AG08396 (cell line): ENCODE results near the gene AKAP6.
"Not testable (repeated sequence)": the region's sequence is repeated elsewhere in the genome, so short reads cannot be mapped to it uniquely, and the experiment has no call there.

Experiments
- DNase-seq: peaks from one replicate; pipeline ENCODE4 v3.0.0; 2012; ENCODE audit warnings: low spot score, mixed read lengths

The AKAP6 gene

DNA sequence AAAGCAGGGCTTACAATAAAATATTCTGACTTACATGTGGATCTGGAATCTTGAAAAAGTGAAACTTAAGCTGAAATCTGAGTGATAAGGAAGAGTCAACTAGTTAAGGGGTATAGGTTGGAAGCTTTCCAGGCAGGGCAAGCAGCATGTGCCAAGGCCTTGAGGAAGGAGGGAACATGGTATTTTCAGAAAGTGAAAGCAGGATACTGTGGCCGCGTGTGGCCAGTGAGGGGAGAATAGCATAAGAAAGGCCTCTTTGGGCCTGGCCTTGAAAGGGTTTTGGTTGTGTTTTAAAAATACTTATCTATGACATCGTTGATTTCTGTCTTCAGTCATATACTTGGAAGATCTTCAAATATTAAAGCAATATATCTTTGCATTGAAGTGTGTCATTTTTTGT is 213.4 kb downstream of the AKAP6 start:
- DNase-seq = no peak

GRCh38 chr14:32545095-32545494 is 216.0 kb downstream of the AKAP6 start:
- no peak for DNase-seq

GRCh38 chr14:32545506-32546210 is 216.6 kb downstream of the AKAP6 start:
- no peak for DNase-seq

DNA sequence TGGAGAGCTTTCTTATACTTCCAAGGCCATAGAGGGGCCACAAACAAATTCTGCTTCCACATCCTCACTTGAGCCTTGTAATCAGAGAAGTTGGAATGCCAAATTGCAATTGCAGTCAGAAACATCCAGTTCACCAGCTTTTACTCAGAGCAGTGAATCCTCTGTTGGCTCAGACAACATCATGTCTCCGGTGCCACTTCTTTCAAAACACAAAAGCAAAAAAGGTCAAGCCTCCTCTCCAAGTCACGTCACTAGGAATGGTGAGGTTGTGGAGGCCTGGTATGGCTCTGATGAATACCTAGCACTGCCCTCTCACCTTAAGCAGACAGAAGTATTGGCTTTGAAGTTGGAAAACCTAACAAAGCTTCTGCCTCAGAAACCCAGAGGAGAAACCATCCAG is 217.1 kb downstream of the AKAP6 start:
- DNase-seq = no peak

- no peak for DNase-seq
Measured at GRCh38 chr14:32552766-32553165, 223.7 kb downstream of the AKAP6 start.

GRCh38 chr14:32559048-32559447 is 229.9 kb downstream of the AKAP6 start:
- DNase-seq = no peak

GRCh38 chr14:32559590-32559989 is 230.5 kb downstream of the AKAP6 start:
- no peak for DNase-seq

GRCh38 chr14:32560209-32560857 is 231.2 kb downstream of the AKAP6 start:
- peak; percentile 66 for DNase-seq

DNA sequence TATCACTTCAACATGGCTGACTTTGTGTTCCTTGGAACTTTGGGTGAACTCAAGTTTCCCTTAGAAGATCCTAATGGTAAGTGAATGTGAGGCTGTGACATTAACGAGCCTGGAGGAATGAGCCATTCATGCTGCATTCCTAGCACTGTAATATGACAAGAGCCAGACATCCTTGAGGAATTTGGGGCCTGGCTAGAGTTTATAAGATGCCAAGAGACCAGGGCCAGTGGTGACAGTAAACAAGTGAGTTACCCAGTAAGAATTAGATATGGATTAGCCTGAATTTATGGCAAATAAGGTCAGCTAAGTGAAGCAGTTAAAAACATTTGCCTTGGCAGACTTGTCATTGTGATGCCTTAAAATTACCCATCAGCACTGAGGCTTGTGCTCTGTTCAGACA is 232.4 kb downstream of the AKAP6 start:
- DNase-seq = peak; percentile 59

GRCh38 chr14:32564596-32564995 is 235.5 kb downstream of the AKAP6 start:
- no peak for DNase-seq

DNA sequence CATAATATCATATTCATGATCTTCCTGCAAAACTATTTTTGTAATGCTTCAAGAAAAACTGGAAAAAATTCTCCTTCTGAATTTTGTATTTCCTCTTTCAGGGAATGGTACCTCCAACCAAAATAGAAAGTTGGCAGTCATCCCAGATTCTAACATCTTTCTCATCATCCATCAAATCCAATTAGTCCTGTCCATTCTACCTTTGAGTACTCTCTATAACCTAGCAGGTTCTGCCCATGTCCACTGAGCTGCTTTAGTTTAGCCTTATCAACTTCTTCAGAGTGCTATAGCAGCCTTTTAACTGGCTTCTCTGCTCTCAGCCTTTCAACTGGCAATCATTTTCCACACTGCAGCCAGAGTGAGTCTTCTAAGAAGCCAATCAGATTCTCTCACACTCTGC is 236.2 kb downstream of the AKAP6 start:
- DNase-seq = no peak

GRCh38 chr14:32567543-32568384 is 238.7 kb downstream of the AKAP6 start:
- DNase-seq = peak; percentile 34

- no peak for DNase-seq
Measured at GRCh38 chr14:32571551-32571950, 242.5 kb downstream of the AKAP6 start.

GRCh38 chr14:32571995-32572866 is 243.1 kb downstream of the AKAP6 start:
- DNase-seq = no peak

GRCh38 chr14:32572867-32573150 is 243.7 kb downstream of the AKAP6 start:
- no peak for DNase-seq

DNA sequence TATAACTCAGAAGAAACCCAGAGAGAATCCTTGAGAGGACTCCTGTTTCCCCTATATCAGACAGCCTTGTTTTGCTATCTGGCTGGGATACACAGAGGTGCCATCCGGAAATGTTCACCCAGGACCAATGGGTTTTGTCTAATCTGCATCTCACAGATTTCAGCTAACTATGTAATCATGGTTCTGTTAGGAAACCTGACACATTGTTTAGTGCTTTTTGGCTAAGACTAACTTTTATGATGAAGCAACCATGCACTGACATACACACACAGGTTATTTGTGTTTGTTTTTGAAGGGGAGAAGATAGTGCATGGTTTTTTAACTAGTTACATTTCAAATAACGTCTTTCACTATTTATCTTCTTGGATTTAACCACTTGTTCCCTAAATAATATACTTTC is 245.2 kb downstream of the AKAP6 start:
- no peak for DNase-seq

GRCh38 chr14:32576088-32576795 is 247.1 kb downstream of the AKAP6 start:
- DNase-seq = peak; percentile 53

DNA sequence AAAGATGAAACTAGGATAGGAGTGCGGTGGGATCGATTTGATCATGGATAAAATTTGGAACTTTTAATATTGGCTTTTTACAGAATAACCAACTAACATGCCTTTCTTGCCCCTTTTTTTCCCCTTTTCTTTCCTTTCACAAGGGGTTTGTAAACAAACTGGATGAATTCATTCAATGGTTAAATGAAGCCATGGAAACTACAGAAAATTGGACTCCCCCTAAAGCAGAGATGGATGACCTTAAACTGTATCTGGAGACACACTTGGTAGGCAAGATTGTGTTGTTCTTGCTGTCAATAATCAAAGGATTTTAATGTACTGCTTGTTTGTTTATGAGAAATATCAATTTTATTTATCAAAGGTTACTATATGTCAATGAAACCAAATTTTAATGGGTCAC is 247.9 kb downstream of the AKAP6 start:
- no peak for DNase-seq

- no peak for DNase-seq
Measured at GRCh38 chr14:32578181-32578580, 249.1 kb downstream of the AKAP6 start.

DNA sequence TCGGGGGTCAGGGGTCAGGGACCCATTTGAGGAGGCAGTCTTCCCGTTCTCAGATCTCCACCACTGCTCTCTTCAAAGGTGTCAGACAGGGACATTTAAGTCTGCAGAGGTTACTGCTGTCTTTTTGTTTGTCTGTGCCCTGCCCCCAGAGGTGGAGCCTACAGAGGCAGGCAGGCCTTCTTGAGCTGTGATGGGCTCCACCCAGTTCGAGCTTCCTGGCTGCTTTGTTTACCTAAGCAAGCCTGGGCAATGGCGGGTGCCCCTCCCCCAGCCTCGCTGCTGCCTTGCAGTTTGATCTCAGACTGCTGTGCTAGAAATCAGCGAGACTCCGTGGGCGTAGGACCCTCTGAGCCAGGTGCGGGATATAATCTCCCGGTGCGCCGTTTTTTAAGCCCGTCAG is 254.3 kb downstream of the AKAP6 start:
- not testable (repeated sequence) for DNase-seq

- no peak for DNase-seq
Measured at GRCh38 chr14:32584079-32584478, 255.0 kb downstream of the AKAP6 start.

DNA sequence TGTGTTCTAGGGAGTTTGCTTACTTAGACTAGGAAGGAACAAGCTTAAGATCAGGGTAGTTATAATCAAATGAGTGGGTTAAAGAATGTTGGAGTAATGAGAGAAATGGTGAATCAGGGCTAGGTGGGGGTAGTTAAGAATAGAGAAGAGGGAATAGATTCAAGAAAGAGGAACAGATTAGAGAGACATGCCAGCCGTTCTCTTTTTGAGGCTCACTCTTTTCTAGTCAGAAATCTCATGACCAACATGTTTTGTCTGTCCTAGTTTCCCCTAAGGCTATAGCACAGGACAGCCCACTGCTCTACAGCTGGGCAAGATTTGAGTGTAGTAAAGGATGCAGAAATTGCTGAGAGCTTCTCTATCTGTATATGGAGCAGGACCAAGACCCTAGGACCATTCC is 258.4 kb downstream of the AKAP6 start:
- DNase-seq = no peak
